PC-3 (cell line): ENCODE measurements around the gene CDH13. TPM values are rescaled to one million over a fixed set of nuclear protein-coding genes. Genes with fewer than 3 reads are reported as not detected.

Experiments used
- ATAC-seq: fragments of 200-7000 bp; cut with Tn5 transposase; 2 replicates; pipeline ENCODE4 v1.9.1; 2020; ENCODE audit warnings: mild to moderate bottlenecking, moderate library complexity
- BruUV-seq: library from RNA; stranded (reverse); fragments of 400-500 nt; replicated peaks from 2 replicates; lab custom pipeline; 2021; lab: Mats Ljungman, UMichigan
- CTCF ChIA-PET: fragments of 300-600 bp; sonication (Branson Sonifier 250); formaldehyde crosslinking; loops from one replicate; lab custom pipeline; 2022; ENCODE audit warnings: antibody characterized with exemption; lab: Charles Lee
- POLR2A ChIA-PET: fragments of 300-600 bp; sonication (Branson Sonifier 250); formaldehyde crosslinking; loops from one replicate; lab custom pipeline; 2022; ENCODE audit warnings: antibody characterized with exemption; ENCODE audit not compliant: unreplicated experiment; lab: Charles Lee
- DNase-seq: peaks from one replicate; pipeline ENCODE4 v3.0.0-alpha.2; 2015
- H2AFZ ChIP-seq: fragments of 300-600 bp; sonication (generic); 2 replicates; pipeline ENCODE4 v1.6.0; 2016; ENCODE audit warnings: antibody characterized with exemption, low read length
- H3F3A ChIP-seq: fragments of 300-600 bp; sonication (generic); one replicate; pipeline ENCODE4 v1.6.0; 2017; ENCODE audit warnings: antibody characterized with exemption, low read length, control low read depth, mild to moderate bottlenecking; ENCODE audit not compliant: unreplicated experiment
- H3K27ac ChIP-seq: fragments of 300-600 bp; sonication (generic); 2 replicates; pipeline ENCODE4 v1.5.1; 2016; ENCODE audit warnings: mild to moderate bottlenecking, low read length
- H3K27me3 ChIP-seq: fragments of 300-600 bp; sonication (generic); 2 replicates; pipeline ENCODE4 v1.6.1; 2016; ENCODE audit warnings: low read length, mixed read lengths
- H3K36me3 ChIP-seq: fragments of 300-600 bp; sonication (generic); 2 replicates; pipeline ENCODE4 v1.6.1; 2016; ENCODE audit warnings: low read depth, mixed run types, low read length, mixed read lengths
- H3K4me1 ChIP-seq: fragments of 300-600 bp; sonication (generic); 2 replicates; pipeline ENCODE4 v1.5.1; 2016; ENCODE audit warnings: low read length; ENCODE audit not compliant: insufficient read depth
- H3K4me2 ChIP-seq: fragments of 300-600 bp; sonication (generic); 2 replicates; pipeline ENCODE4 v1.6.0; 2016; ENCODE audit warnings: low read length
- H3K4me3 ChIP-seq: fragments of 300-600 bp; sonication (generic); 2 replicates; pipeline ENCODE4 v1.5.1; 2016; ENCODE audit warnings: mild to moderate bottlenecking, low read length, mixed read lengths
- H3K79me2 ChIP-seq: fragments of 300-600 bp; sonication (generic); 2 replicates; pipeline ENCODE4 v1.6.1; 2017; ENCODE audit warnings: low read length, mixed read lengths
- H3K9ac ChIP-seq: fragments of 300-600 bp; sonication (generic); 2 replicates; pipeline ENCODE4 v1.6.0; 2016; ENCODE audit warnings: mild to moderate bottlenecking, low read length
- H3K9me2 ChIP-seq: fragments of 300-600 bp; sonication (generic); replicated peaks from 2 replicates; pipeline ENCODE4 v1.6.1; 2016; ENCODE audit warnings: mixed run types, low read length, mixed read lengths
- H3K9me3 ChIP-seq: fragments of 300-600 bp; sonication (generic); 2 replicates; pipeline ENCODE4 v1.6.1; 2016; ENCODE audit warnings: low read length, mixed read lengths
- H4K20me1 ChIP-seq: fragments of 300-600 bp; sonication (generic); 2 replicates; pipeline ENCODE4 v1.6.1; 2016; ENCODE audit warnings: low read length, mixed read lengths
- CTCF ChIP-seq: fragments of 300-600 bp; sonication (generic); conservative IDR thresholded peaks from 2 replicates; pipeline ENCODE4 v1.5.1; 2017; ENCODE audit warnings: antibody characterized with exemption, low read depth, mild to moderate bottlenecking, low read length
- EZH2 ChIP-seq: fragments of 300-600 bp; sonication (generic); IDR thresholded peaks from one replicate; pipeline ENCODE4 v1.6.1; 2017; ENCODE audit warnings: antibody characterized with exemption, mild to moderate bottlenecking, low read length; ENCODE audit not compliant: unreplicated experiment
- EZH2phosphoT487 ChIP-seq: fragments of 300-600 bp; sonication (generic); IDR thresholded peaks from 2 replicates; pipeline ENCODE4 v1.6.1; 2018; ENCODE audit warnings: mild to moderate bottlenecking, antibody characterized with exemption, low read length, borderline replicate concordance
- intact Hi-C: fragments of 100-400 bp; cut with micrococcal nuclease; formaldehyde crosslinking; loops from 2 replicates; pipeline ENCODE4 v1.9.0; 2023
- total RNA-seq: library from RNA; depleted of rRNA; stranded (reverse); fragments of >200 nt; gene quantifications from 2 replicates; pipeline ENCODE4 v1.2.3, GENCODE V29; 2014

The CDH13 gene
- total RNA-seq, 1 experiment from 2014 or later, result 0.36 TPM

- POLR2A ChIA-PET, result no interaction called here
- ATAC-seq (no peak), DNase-seq (no peak)
- no peak overlapping the region for H3K4me3 ChIP-seq
- CTCF ChIA-PET, result no interaction called here
- H3K9me2 ChIP-seq, result no peaks in the 10 kb centered on the region
- no peaks in the 10 kb centered on the region for H3K36me3 ChIP-seq
- TF ChIP-seq CTCF (no peak), EZH2phosphoT487 (no peak), EZH2 (no peak)
- H3K4me2 ChIP-seq, result no peak overlapping the region
- H2AFZ ChIP-seq, result no peak overlapping the region
- no peaks in the 10 kb centered on the region for H4K20me1 ChIP-seq
- no peaks in the 10 kb centered on the region for H3K4me1 ChIP-seq
- H3K27ac ChIP-seq, result no peak overlapping the region
- peaks cover 20% of the 10 kb centered on the region for H3K27me3 ChIP-seq
- H3K9me3 ChIP-seq, result no peaks in the 10 kb centered on the region
- H3F3A ChIP-seq, result no peaks in the 10 kb centered on the region
- no peaks in the 10 kb centered on the region for H3K79me2 ChIP-seq
- no TSS peak for BruUV-seq
- intact Hi-C loops, result no loop called here
- H3K9ac ChIP-seq, result no peak overlapping the region
Measured at GRCh38 chr16:83727018-83727417, 1100.2 kb downstream of the CDH13 start.

- Histone ChIP-seq H3K27ac (no peak overlapping the region), H3K4me1 (no peaks in the 10 kb centered on the region), H3K9me3 (no peaks in the 10 kb centered on the region), H3K36me3 (no peaks in the 10 kb centered on the region), H3K27me3 (peaks cover 20% of the 10 kb centered on the region), H3K79me2 (no peaks in the 10 kb centered on the region), H2AFZ (no peak overlapping the region), H3K4me2 (no peak overlapping the region), H3K4me3 (no peak overlapping the region), H4K20me1 (no peaks in the 10 kb centered on the region), H3K9me2 (no peaks in the 10 kb centered on the region), H3K9ac (no peak overlapping the region), H3F3A (no peaks in the 10 kb centered on the region)
- POLR2A ChIA-PET, result no interaction called here
- intact Hi-C loops, result no loop called here
- TF ChIP-seq CTCF, result no peak
- ATAC-seq (no peak), DNase-seq (no peak)
- CTCF ChIA-PET, result no interaction called here
- BruUV-seq, result no TSS peak
Measured at GRCh38 chr16:83727751-83728352, 1101.1 kb downstream of the CDH13 start.

GRCh38 chr16:83728492-83728891 lies 1101.7 kb downstream of the CDH13 start:
- BruUV-seq, result no TSS peak
- Histone ChIP-seq H3K27ac (no peak overlapping the region), H3F3A (no peaks in the 10 kb centered on the region), H3K9ac (no peak overlapping the region), H3K36me3 (no peaks in the 10 kb centered on the region), H3K9me2 (no peaks in the 10 kb centered on the region), H3K4me2 (no peak overlapping the region), H3K4me3 (no peak overlapping the region), H2AFZ (no peak overlapping the region), H3K9me3 (no peaks in the 10 kb centered on the region), H4K20me1 (no peaks in the 10 kb centered on the region), H3K79me2 (no peaks in the 10 kb centered on the region), H3K27me3 (peaks cover 20% of the 10 kb centered on the region), H3K4me1 (no peaks in the 10 kb centered on the region)
- ChIA-PET POLR2A (no interaction called here), CTCF (no interaction called here)
- intact Hi-C loops, result no loop called here
- DNase-seq (no peak), ATAC-seq (no peak)
- TF ChIP-seq EZH2, result no peak
- TF ChIP-seq CTCF, result no peak
- TF ChIP-seq EZH2phosphoT487, result no peak
